AG10803 (cell line): ENCODE measurements around the gene LRRC45.

Experiments used
- DNase-seq: peaks from one replicate; pipeline ENCODE4 v3.0.0; 2010; ENCODE audit warnings: low read depth
- H3K4me3 ChIP-seq: 2 replicates; pipeline ENCODE4 v1.5.1; 2011; ENCODE audit warnings: mild to moderate bottlenecking, low read length, control low read depth
- TF ChIP-seq, protein P1 (sequence below): conservative IDR thresholded peaks from 2 replicates; pipeline ENCODE4 v1.5.1; 2011; ENCODE audit warnings: mild to moderate bottlenecking, low read length, control low read depth, inconsistent platforms

LRRC45 gene

DNA sequence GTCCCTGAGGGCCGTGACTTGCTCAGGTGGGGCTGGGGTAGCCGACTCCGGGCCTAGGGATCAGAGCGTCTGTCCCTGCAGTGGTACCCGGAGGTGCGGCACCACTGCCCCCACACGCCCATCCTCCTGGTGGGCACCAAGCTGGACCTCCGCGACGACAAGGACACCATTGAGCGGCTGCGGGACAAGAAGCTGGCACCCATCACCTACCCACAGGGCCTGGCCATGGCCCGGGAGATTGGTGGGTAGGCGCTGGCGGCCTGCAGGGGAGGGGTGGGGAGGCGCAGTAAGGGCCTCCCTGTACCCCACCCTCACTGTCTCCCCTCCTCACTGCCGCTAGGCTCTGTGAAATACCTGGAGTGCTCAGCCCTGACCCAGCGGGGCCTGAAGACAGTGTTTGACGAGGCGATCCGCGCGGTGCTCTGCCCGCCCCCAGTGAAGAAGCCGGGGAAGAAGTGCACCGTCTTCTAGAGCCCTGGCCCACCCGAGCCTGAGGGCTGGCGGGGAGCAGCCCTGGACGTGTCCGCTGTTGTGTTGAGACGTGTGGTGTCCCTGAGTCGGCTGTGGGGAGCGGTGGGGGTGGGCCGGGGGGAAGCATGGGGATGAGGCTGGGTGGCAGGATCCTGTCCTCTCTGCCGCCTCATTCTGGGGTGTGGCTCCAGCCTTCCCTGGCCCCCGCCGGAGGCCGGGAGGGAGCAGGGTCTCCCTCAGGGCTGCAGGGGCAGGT is 10.4 kb downstream of the LRRC45 start:
- DNase-seq: no peak
- TF ChIP-seq, protein P1, sequence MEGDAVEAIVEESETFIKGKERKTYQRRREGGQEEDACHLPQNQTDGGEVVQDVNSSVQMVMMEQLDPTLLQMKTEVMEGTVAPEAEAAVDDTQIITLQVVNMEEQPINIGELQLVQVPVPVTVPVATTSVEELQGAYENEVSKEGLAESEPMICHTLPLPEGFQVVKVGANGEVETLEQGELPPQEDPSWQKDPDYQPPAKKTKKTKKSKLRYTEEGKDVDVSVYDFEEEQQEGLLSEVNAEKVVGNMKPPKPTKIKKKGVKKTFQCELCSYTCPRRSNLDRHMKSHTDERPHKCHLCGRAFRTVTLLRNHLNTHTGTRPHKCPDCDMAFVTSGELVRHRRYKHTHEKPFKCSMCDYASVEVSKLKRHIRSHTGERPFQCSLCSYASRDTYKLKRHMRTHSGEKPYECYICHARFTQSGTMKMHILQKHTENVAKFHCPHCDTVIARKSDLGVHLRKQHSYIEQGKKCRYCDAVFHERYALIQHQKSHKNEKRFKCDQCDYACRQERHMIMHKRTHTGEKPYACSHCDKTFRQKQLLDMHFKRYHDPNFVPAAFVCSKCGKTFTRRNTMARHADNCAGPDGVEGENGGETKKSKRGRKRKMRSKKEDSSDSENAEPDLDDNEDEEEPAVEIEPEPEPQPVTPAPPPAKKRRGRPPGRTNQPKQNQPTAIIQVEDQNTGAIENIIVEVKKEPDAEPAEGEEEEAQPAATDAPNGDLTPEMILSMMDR: no peak
- H3K4me3 ChIP-seq: no peak overlapping the region

DNA sequence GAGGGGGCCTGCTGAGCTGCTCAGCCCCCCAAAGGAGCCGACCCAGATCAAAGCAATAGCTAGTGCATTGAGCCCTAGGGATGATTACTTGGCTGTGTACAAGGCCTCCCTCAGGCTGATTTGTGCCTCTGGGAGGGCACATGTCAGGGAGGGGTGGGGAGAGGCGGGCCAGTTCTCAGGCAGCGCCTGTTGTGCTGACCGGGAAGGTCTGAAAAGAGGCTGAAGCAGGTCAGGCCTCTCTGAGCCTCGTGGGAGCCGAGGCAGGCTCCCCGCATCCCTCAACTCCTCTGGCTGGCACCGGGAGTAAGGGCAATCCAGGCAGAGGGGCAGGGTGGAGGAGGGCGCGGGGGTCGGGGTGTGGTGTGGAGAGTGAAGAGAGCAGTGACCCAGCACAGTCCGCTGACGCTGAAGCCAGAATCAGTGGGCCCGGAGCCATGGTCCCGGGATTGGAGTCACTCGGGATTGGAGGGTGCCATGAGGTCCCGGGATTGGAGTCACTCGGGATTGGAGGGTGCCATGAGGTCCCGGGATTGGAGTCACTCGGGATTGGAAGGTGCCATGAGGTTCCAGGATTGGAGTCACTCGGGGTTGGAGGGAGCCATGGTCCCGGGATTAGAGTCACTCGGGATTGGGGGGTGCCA is 11.4 kb downstream of the LRRC45 start:
- no peak overlapping the region for H3K4me3 ChIP-seq
- DNase-seq: no peak
- TF ChIP-seq, protein P1: no peak

GRCh38 chr17:82035488-82035887 is 12.4 kb downstream of the LRRC45 start:
- TF ChIP-seq, protein P1: no peak

GRCh38 chr17:82035956-82036633 is 13.0 kb downstream of the LRRC45 start:
- TF ChIP-seq, protein P1: no peak
- no peak for DNase-seq
- peak overlapping the region; percentile 73 for H3K4me3 ChIP-seq

More at GRCh38 chr17:82035488-82035887, 12.4 kb downstream of the LRRC45 start:
- DNase-seq: no peak
- no peak overlapping the region for H3K4me3 ChIP-seq

- TF ChIP-seq, protein P1: no peak
- DNase-seq: no peak
- peak overlapping the region; percentile 73 for H3K4me3 ChIP-seq
These were observed 13.6 kb downstream of the LRRC45 start for GRCh38 chr17:82036634-82037091.

GRCh38 chr17:82037092-82037888 is 14.2 kb downstream of the LRRC45 start, which contains the start of gene DCXR:
Gene DCXR (minus strand): TSS chr17:82037697. CDS start chr17:82037682, 15 bp downstream.
- TF ChIP-seq, protein P1: peak; percentile 54
- peak within 1 kb of the TSS; percentile 73 for H3K4me3 ChIP-seq
- peak; percentile 93 for DNase-seq
